Middle frontal gyrus (tissue), 1 donor: Measurements from ENCODE around the gene SLC32A1.

Source experiments
- DNase-seq: peaks from one replicate; pipeline ENCODE4 v3.0.0-alpha.2; 2015; ENCODE audit warnings: low spot score; ENCODE audit errors: extremely low spot score

Gene SLC32A1

GRCh38 chr20:38723848-38724625, at the start of gene SLC32A1:
TSS of gene SLC32A1 (plus strand) at chr20:38724486. CDS start at chr20:38724725, 239 bp downstream.
- no peak for DNase-seq

- no peak for DNase-seq
Measured at GRCh38 chr20:38674765-38675133, 49.5 kb upstream of the SLC32A1 start.

GRCh38 chr20:38676576-38676975, 47.7 kb upstream of the SLC32A1 start:
- DNase-seq = no peak

DNA sequence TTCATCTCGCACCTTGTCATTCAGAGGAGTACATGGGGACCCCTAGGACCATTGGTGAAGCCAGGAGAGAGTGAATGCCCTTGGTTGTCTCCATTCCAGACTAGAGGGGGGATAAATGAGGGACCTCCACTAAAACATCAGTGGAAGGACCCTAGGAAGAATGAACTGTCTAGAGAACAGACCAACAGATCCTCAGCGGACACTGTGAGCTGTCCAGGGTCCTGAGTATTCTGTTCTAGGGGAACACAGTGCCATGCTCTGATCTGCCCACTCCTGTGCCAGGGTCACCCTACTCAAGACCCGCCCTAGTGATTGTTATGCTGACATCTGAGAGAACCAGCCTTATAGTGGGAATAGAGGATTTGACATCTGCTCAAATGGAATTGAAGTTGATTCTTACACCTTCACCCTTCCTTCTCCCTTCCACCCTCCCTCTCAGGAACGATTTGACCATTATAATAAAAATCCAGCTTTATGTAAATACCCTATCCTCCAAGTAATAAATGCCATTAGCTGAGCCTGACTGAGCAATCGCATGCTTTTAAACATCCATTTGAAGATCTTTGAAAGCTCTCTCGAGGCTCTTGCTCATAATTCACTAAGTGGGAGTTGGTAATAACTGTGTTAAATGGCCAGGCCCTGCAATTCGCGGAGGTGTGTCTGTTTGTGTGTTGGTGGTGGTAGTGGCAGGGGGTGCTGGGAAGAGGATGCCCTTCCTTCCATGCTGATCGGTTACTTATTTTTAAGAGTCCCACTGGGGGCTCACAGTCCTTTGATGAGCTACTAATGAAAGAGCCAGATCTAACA, 43.6 kb upstream of the SLC32A1 start:
- no peak for DNase-seq

- no peak for DNase-seq
Measured at GRCh38 chr20:38685271-38685670, 39.0 kb upstream of the SLC32A1 start.

DNA sequence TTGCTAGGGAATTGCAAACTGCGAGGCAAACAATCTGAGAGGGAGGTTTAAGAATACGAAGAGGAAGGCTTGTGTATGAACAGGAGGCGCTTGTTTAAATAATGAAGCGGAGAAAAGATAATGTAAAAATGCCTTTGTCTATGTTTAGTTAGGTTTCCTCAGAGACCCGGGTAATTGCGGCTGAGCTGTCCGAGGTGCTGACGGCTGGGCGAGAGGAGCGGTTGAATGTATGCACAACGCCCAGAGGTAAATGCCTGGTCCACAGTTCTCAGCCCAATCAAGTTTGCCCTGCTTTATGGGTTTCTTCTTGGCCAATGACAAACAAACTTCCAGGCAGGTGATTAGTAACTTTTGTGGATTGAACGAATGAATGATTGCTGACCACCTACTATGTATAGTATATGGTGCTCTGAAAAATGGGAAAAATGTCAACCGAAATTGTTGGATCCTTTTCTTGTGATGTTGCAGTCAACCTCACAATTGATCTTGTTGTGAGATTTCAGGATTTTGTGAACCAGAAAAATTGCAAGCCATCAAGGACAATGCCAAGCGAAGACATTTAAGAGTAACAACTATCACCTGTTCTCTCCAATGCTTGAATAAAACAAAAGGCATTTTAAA, 38.3 kb upstream of the SLC32A1 start:
- DNase-seq = no peak

DNA sequence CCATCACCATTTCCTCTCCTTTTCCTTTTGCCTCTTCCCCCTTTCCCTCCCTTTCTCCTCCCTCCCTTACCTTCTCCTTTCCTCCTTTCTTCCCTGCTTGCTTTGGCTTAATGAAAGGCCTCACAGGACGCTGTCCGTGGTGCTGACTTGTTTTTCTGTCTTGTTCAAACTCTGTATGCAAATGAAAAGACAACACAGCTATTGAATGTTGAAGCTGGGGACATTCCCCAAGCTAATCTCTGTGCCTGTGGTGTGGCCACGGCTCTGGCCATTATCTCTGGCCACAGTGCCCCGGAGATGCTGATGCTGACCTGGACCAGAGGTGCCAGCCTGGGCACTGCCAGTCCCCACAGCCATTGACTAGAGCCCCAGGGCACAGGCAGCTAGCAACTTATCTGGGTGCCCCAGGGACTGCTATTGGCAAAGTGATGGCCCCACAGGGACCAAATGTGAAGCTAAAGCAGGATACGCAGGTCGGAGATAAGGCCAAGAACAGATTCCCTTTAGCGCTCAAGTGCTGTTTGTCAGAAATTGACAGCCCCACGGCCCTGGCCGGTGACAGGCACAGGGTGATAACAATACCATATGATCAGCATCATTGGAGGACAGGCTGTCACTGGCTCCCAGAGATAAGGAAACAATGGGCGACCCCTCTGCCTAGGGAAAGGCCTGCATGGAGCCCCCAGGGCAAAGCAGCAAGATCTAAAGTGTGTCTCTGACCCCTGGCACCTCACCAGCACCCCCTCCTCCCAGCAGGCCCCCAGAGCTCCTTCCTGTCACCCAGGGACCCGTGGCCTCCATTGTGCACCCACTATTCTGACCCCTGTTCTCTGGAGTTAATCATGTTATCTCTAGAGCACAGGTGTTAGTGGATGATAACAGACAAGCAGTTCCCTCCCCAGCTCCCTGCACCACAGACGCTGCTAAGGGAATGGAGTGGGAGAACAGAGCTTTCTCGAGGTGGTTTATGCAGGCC, 31.6 kb upstream of the SLC32A1 start:
- no peak for DNase-seq

- DNase-seq = no peak
Measured at GRCh38 chr20:38697306-38697705, 27.0 kb upstream of the SLC32A1 start.

DNA sequence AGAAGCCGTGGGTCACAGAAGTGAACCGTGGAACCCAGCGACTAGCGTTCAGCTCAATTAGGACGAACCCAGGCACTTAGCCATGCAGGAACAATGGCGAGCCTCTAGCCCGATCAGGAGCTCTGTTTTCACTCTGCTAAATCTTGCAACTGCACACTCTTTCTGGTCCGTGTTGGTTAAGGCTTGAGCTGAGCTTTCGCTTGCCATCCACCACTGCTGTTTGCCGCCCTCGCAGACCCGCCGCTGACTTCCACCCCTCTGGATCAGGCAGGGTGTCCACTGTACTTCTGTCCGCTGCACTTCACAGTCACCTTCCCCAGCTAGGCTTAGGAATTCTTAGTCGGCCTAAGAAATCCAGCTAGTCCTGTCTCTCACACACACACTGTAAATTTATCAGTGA, 25.7 kb upstream of the SLC32A1 start:
- no peak for DNase-seq

DNA sequence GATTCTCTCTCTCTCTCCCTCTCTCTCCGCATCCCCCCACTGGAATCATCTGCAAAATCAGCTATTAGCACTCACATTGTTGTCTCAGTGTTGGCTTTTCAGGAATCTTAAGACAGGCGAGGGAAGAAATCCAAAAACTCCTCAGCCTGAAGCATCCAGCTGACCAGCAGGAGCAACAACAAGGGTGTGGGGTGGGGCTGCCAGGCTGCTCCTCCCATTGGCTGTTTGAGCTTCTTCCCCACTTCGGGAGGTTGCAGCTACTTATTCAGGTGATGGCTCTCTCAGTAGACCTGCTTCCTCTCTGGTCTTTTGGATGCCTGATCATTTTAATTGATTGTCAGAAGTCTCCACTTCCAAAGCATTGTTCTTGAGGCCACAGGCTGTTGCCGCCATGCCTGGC, 24.1 kb upstream of the SLC32A1 start:
- DNase-seq = no peak

GRCh38 chr20:38700926-38701325, 23.4 kb upstream of the SLC32A1 start:
- no peak for DNase-seq

DNA sequence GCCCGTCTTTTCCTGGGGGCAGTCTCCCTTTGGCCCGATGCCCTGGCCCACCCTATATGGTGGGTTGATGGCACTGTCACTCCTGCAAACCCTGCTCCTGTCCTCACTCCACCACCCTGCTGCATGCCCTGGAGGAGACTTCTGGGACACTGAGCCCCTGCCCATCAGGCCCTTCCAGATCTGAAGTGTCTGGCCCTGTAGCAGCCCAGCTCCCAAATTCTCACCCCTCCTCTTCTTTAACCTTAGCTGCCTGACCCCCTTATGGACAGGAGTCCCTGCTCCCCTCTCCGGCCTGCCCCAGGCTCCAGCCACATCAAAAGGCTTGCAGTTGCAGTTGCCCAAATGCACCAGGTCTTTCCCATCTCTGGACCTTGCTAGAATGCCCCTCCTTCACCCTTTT, 20.8 kb upstream of the SLC32A1 start:
- no peak for DNase-seq

DNA sequence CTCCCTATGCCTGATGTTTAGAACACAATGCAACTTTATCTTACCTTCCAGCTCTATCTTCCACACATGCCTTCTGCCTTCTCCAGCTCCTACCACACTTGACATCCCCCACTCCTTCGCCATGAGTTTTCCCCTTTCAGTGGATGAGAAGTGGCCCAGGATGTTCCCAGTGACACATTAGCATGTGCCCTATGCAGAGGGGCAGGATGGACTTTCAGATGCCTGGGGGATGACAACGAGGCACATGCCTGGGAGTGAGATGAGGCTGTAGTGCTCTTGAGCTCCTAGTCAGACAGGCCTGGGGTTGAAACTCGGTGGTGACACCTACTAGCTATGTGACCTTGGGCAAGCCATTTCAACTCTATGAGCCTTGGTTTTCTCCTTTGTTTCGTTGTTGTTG, 20.1 kb upstream of the SLC32A1 start:
- DNase-seq = no peak

DNA sequence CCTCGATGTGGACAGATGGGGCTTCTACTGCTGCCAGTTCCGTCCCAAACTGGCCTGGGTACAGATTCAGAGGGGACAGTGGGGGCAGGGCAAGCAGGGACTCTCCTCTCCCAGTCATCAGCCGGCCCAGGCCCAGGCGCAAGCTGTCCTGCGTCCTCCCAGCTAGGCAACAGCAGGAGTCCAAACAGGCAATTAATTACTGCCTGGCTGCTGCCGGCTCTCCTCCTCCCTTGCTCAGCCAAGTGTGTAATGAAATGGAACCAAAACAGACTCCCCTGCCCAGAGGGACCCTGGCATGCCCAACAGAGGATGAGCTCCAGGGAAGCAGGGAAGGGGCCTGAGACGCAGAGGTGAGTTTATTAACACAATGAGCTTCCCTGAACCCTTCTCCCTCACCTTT, 17.8 kb upstream of the SLC32A1 start:
- no peak for DNase-seq

GRCh38 chr20:38714308-38714707, 10.0 kb upstream of the SLC32A1 start:
- no peak for DNase-seq

DNA sequence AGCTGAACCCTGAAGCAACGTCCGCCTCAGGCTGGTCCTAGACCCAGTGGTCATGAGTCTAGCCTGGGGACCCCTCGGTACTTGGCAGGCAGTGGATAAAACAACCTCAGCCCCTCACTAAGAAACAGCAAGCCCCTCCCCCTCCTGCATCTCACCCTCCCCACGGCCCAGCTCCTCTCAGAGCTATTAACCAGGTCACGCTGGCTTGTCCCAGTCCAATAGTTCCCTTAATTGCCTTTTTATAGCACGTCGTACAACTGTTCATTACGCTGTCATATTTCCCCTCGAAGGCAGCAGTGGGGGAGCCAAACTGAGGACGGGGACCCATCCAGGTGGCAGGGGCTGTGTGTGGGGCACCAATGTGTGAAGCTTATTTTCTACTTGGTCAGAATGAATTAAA, 8.6 kb upstream of the SLC32A1 start:
- no peak for DNase-seq

- no peak for DNase-seq
Measured at GRCh38 chr20:38722683-38723016, 1.6 kb upstream of the SLC32A1 start.

DNA sequence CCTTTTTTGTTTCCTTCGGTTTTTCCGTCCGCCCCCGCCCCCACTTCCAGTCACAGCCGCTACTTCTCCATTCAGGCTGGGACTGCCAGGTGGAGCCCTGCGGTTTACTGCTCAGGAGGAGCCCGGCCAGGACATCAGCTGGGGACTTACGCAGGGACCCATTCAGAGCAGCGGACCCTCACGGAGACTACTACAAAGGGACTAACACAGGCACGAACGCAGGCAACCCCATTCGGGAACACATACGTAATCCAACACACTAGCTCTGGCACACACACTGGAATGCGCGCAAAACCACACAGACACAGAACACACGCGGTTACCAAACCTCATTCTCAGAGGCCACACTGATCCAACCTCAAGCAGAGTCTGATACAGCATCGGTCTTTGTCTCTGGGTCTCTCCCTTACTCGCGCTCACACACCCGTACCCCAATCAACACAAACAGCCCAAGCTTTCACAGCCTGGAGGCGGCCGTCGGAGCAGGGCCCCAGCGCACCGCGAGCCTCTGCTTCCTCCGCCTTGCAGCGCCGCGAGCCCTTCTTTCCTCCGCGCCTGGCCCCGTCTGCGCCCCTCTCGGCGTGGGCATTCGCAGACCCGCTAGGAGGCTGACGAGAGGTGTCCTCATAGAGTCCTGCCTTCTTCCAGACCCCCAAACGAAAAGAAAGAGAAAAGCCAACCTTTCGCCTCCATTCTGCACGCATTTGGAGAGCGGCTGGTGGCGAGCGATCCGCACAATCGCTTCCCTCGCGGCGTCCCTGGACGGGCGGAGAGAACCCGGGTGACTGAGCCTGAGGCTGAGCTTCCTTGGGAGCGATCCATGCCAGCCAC, 1.1 kb upstream of the SLC32A1 start:
- DNase-seq = no peak

DNA sequence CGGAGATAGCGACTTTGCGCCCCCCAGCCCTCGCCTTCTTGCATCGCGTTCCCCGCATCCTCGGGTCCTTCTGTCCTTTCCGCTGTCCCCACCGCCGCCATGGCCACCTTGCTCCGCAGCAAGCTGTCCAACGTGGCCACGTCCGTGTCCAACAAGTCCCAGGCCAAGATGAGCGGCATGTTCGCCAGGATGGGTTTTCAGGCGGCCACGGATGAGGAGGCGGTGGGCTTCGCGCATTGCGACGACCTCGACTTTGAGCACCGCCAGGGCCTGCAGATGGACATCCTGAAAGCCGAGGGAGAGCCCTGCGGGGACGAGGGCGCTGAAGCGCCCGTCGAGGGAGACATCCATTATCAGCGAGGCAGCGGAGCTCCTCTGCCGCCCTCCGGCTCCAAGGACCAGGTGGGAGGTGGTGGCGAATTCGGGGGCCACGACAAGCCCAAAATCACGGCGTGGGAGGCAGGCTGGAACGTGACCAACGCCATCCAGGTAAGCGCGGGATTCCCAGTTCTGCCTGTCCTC, 401 bp downstream of the SLC32A1 start:
- DNase-seq = no peak
